Skeletal muscle tissue (tissue), 4 donors: Measurements from ENCODE around the gene GANC. TPM values are rescaled to one million over a fixed set of nuclear protein-coding genes. Genes with fewer than 3 reads are reported as not detected.
A peak's percentile ranks its signal among the peaks of the same experiment; 100 is the strongest.
"Not testable (repeated sequence)": the region's sequence is repeated elsewhere in the genome, so short reads cannot be mapped to it uniquely, and the experiment has no call there.

ENCODE experiments used
- H3K27ac ChIP-seq: one replicate; pipeline ENCODE4 v1.7.0; 2013; ENCODE audit warnings: mild to moderate bottlenecking, low read depth, low read length, inconsistent platforms
- H3K27me3 ChIP-seq, 3 donors: one replicate each; pipeline ENCODE4 v1.7.0; 2013; ENCODE audit warnings: low read length in 3 of 3; ENCODE audit not compliant: control insufficient read depth in 3 of 3, insufficient read depth in 3 of 3
- H3K36me3 ChIP-seq, 3 donors: one replicate each; pipeline ENCODE4 v1.7.0; 2013; ENCODE audit warnings: low read length in 3 of 3; ENCODE audit not compliant: control insufficient read depth in 3 of 3, insufficient read depth in 3 of 3
- H3K4me1 ChIP-seq, 3 donors: one replicate each; pipeline ENCODE4 v1.7.0; 2013; ENCODE audit warnings: low read length in 3 of 3, mild to moderate bottlenecking in 3 of 3; ENCODE audit not compliant: control insufficient read depth in 3 of 3, insufficient read depth in 3 of 3
- H3K4me3 ChIP-seq, 3 donors: one replicate each; pipeline ENCODE4 v1.7.0; 2013; ENCODE audit warnings: low read length in 3 of 3
- H3K9ac ChIP-seq, 3 donors: one replicate each; pipeline ENCODE4 v1.7.0; 2013; ENCODE audit warnings: low read length in 3 of 3, mild to moderate bottlenecking in 3 of 3, moderate library complexity in 2 of 3, low read depth in 1 of 3
- H3K9me3 ChIP-seq, 3 donors: one replicate each; pipeline ENCODE4 v1.7.0; 2013; ENCODE audit warnings: low read length in 3 of 3; ENCODE audit not compliant: control insufficient read depth in 3 of 3
- total RNA-seq: library from RNA; depleted of rRNA; stranded (reverse); fragments of >200 nt; gene quantifications from one replicate; pipeline ENCODE4 v1.2.3, GENCODE V29; 2014
- donor health status: Osteomylitis.

Gene GANC, protein sequence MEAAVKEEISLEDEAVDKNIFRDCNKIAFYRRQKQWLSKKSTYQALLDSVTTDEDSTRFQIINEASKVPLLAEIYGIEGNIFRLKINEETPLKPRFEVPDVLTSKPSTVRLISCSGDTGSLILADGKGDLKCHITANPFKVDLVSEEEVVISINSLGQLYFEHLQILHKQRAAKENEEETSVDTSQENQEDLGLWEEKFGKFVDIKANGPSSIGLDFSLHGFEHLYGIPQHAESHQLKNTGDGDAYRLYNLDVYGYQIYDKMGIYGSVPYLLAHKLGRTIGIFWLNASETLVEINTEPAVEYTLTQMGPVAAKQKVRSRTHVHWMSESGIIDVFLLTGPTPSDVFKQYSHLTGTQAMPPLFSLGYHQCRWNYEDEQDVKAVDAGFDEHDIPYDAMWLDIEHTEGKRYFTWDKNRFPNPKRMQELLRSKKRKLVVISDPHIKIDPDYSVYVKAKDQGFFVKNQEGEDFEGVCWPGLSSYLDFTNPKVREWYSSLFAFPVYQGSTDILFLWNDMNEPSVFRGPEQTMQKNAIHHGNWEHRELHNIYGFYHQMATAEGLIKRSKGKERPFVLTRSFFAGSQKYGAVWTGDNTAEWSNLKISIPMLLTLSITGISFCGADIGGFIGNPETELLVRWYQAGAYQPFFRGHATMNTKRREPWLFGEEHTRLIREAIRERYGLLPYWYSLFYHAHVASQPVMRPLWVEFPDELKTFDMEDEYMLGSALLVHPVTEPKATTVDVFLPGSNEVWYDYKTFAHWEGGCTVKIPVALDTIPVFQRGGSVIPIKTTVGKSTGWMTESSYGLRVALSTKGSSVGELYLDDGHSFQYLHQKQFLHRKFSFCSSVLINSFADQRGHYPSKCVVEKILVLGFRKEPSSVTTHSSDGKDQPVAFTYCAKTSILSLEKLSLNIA (N-terminal part only)
- total RNA-seq = 11.5 TPM

DNA sequence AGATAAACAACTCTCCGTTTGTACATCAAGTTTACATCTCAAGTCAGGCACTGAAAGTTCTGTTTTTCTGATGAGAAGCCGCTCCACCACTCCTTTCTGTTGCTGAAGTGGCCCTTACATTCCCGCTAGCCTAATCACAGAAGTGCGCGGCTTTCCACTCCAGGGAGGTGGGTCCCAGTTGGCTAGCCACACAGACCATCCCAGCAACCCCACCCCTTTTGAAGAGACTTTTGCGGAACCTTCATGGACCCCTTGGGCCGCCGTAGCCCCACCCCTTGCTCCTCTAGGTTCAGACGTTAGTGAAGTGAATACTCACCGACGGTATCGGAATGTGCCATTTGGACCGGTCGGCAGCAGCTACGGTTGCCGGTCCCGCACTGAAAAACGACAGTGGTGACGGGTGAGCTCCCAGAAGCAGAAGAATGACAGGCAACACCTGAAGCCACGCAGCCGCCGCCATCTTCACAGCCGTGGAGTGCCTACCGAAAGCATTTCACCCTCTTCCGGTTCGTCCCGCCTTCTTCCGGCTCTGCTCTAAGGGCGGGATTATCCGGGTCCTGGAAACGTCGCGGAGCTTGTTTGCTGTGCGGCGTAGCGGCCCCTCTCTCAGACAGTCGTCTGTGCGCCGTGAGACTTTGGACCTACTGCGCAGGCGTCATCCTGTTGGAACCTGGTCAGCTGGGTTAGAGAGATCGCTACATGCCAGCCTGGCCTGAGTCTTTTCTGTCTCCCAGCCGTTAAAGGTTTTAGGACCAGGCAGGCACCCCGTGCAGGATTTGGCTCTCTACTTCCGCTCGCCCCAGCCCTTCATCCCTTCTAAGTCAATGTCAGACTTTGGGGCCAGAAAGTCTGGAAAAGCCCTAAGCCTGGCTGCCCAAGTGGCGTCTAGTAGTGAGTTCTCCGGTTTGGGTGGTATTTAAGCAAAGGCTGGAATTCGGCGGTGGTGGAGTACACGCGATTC, at the start of gene GANC, which contains the start of gene TMEM87A:
Gene GANC, plus strand, starts transcription at position 263 of the 961 bp plus-strand sequence. CDS start 1,281 bp downstream, outside the sequence.
Gene TMEM87A, minus strand, starts transcription at position 495 of the 961 bp plus-strand sequence. Its CDS starts 35 bp downstream, at position 460.
- Histone ChIP-seq H3K9ac (peak within 1 kb of the TSS; percentile 95 to 99 (median 99)), H3K27ac (peak within 1 kb of the TSS; percentile 98), H3K36me3 (peaks cover 0 to 11% (median 2%) of the 10 kb centered on the region in 3 donors), H3K4me3 (peak within 1 kb of the TSS; percentile 82 to 99 (median 98)), H3K9me3 (no peaks in the 10 kb centered on the region), H3K27me3 (no peaks in the 10 kb centered on the region), H3K4me1 (peaks cover 23 to 39% (median 35%) of the 10 kb centered on the region in 3 donors)

DNA sequence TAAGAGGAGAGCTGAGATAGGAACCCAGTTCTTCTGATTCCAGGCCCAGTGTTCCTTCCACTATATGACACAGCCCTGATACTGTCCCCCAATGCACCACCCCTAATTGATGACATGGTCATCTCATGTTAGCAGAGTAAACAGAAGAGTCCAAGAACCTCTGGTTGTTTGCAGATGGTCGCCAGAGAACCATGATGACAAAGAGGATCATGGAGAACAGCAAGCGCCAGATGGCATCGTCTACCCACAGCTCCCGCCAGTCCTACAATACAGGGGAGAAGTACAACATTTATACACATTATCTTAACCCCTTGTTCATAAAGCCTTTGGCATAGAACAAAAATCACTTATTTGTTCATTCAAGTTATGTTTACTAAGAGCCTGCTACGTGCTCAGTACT, 46.4 kb upstream of the GANC start:
- Histone ChIP-seq H3K9me3 (no peaks in the 10 kb centered on the region), H3K27me3 (no peaks in the 10 kb centered on the region), H3K9ac (no peak overlapping the region), H3K4me1 (no peaks in the 10 kb centered on the region), H3K27ac (no peak overlapping the region), H3K36me3 (peaks cover 24 to 71% (median 58%) of the 10 kb centered on the region in 3 donors), H3K4me3 (no peak overlapping the region)

DNA sequence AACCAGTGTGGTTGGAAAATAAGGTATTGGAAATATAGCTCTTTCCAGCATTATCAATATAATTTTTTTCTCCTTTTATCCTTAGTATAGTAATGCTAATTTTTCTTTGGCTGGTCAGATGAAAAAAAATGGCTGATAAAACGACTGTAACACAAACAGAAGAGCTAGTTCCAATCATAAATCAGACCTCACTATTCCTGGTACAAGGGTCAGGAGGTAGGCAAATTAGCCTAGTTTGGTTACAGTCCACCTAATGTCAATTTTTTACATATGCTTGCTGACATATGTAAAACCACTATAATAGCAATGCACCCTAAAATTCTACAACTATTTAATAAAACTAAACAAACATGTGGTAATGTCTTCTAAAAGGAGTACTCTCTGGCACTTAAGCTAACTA, 45.0 kb upstream of the GANC start:
- H3K4me1 ChIP-seq = no peaks in the 10 kb centered on the region
- no peaks in the 10 kb centered on the region for H3K9me3 ChIP-seq
- no peak overlapping the region for H3K27ac ChIP-seq
- H3K27me3 ChIP-seq = no peaks in the 10 kb centered on the region
- no peak overlapping the region for H3K9ac ChIP-seq
- peaks cover 19 to 62% (median 60%) of the 10 kb centered on the region in 3 donors for H3K36me3 ChIP-seq
- no peak overlapping the region for H3K4me3 ChIP-seq

DNA sequence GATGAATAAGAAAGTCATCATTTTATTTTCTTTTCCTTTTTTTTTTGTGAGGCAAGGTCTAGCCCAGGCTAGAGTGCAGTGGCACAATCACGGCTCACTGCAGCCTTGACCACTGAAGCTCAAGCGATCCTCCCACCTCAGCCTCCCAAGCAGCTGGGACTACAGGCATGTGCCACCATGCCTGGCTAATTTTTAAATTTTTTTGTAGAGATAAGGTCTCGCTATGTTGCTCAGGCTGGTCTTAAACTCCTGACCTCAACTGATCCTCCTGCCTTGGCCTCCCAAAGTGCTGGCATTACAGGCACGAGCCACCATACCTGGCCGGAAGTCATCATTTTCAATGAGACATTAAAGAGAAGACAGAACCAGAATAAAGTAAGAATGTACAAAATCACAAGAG, 44.0 kb upstream of the GANC start:
- H3K36me3 ChIP-seq = peaks cover 17 to 58% (median 56%) of the 10 kb centered on the region in 3 donors
- not testable (repeated sequence) for H3K27ac ChIP-seq, H3K4me3 ChIP-seq, H3K9ac ChIP-seq, H3K4me1 ChIP-seq, H3K27me3 ChIP-seq, H3K9me3 ChIP-seq

DNA sequence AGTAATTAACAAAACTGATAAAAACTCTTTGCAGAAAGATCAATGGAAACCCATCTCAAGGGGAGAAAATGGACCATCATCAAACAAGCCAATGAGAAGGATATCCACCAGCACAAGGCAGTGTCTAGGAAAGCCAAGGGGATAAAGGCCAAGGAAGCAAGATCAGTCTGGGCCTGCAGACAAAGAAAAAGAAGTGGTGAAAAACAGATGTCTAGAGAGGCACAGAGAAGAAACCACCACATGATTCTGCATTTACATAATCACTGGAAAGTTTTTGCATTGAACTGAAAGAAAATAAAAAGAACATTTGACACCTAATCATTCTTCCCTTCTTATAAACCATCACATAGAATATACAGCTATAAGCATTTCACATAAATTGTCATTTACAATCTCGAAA, 41.9 kb upstream of the GANC start:
- Histone ChIP-seq H3K27ac (no peak overlapping the region), H3K36me3 (peaks cover 12 to 45% (median 42%) of the 10 kb centered on the region in 3 donors), H3K4me1 (no peaks in the 10 kb centered on the region), H3K27me3 (no peaks in the 10 kb centered on the region), H3K9me3 (no peaks in the 10 kb centered on the region), H3K4me3 (no peak overlapping the region), H3K9ac (no peak overlapping the region)

DNA sequence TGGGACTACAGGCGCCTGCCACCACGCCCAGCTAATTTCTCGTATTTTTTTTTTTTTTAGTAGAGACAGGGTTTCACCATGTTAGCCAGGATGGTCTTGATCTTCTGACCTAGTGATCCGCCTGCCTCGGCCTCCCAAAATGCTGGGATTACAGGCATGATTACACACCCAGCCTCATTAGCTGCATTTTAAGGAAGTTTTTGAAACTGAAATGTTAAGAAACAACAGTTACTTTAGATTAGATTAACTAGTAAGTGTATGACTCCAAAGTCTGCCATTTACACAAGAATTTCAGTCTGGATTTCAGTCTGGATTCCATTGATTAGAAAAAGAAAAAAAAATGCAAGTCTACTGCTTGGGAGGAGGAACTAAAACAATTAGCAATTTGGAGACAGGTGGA, 40.4 kb upstream of the GANC start:
- no peaks in the 10 kb centered on the region for H3K27me3 ChIP-seq
- H3K36me3 ChIP-seq = peaks cover 3 to 42% (median 38%) of the 10 kb centered on the region in 3 donors
- H3K4me3 ChIP-seq = no peak overlapping the region
- H3K27ac ChIP-seq = no peak overlapping the region
- no peaks in the 10 kb centered on the region for H3K4me1 ChIP-seq
- H3K9me3 ChIP-seq = no peaks in the 10 kb centered on the region
- no peak overlapping the region for H3K9ac ChIP-seq

DNA sequence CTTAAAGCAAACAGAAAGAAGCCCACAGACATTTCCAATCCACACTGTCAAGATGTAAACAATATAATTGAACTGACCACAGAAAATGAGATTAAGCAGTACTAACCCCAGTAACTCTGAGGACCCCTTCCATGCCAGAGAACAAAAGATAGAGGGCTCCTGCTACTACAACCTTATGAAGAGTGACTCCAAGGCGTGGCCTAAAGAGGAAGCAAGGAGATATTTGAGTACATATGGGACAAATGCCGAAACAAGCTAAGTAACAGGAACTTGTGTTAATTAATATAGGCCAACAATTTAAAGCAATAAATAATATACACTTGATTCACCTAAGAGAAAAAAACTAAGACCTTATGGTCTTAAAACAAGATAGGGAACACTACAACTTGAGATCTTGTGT, 39.9 kb upstream of the GANC start:
- no peak overlapping the region for H3K27ac ChIP-seq
- H3K9me3 ChIP-seq = no peaks in the 10 kb centered on the region
- no peaks in the 10 kb centered on the region for H3K27me3 ChIP-seq
- H3K9ac ChIP-seq = no peak overlapping the region
- H3K36me3 ChIP-seq = peaks cover 5 to 43% (median 38%) of the 10 kb centered on the region in 3 donors
- H3K4me1 ChIP-seq = no peaks in the 10 kb centered on the region
- H3K4me3 ChIP-seq = no peak overlapping the region

DNA sequence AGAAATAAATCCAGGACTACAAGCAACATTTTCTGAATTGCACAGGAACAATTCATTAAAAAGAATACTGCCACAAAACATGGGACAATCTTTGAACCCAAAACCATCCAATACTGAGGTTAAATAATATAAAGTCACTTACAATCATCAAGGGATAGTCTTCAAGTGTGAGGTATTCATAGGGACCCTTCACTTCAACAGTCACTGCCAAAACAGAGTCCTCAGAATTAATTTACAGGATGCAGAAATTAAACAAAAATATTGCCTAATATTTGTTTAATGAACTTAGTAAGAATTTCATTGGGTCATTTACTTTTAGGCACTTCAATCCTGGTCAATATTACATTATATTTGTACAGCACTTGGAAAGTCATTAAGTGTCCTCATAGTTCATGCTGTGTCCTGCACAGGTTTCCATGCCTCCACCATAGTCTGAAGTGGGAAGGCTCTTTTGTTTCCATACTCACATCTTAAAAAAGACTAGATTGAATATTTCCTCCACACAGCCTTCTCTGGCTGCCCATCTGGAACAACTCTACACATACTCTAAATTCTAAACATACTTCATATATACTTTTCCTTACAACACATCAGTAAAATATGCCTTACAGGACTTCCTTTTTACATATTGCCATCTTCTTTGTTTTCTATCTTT, 33.3 kb upstream of the GANC start:
- H3K9me3 ChIP-seq = no peaks in the 10 kb centered on the region

DNA sequence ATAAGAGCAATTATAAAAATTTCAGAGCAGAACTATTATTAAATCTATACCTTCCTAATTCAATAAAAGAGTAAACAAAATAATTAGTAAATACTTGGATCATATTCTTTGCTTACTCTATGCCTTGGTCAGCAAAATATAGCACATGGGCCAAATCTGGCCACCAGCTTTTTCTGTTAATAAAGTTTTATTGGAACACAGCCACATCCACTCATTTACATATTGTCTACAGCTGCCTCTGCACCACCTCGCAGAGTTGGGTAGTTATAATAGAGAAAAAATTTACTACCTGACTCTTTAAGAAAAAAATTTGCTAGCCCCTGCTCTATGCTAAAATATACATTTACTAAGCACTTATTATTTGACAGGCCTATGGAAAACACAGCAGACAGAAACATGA, 32.2 kb upstream of the GANC start:
- no peaks in the 10 kb centered on the region for H3K4me1 ChIP-seq
- H3K9ac ChIP-seq = no peak overlapping the region
- H3K27ac ChIP-seq = no peak overlapping the region
- H3K4me3 ChIP-seq = no peak overlapping the region
- H3K36me3 ChIP-seq = peaks cover 5 to 29% (median 24%) of the 10 kb centered on the region in 3 donors
- H3K9me3 ChIP-seq = no peaks in the 10 kb centered on the region
- no peaks in the 10 kb centered on the region for H3K27me3 ChIP-seq

More for the DNA sequence above, 33.3 kb upstream of the GANC start:
- Histone ChIP-seq H3K9ac (no peak overlapping the region), H3K4me1 (no peaks in the 10 kb centered on the region), H3K4me3 (no peak overlapping the region), H3K36me3 (peaks cover 5 to 29% (median 29%) of the 10 kb centered on the region in 3 donors), H3K27ac (no peak overlapping the region), H3K27me3 (no peaks in the 10 kb centered on the region)
